MM.1S (cell line): ENCODE results near the gene TGFBR3.

Experiments used
- EZH2 ChIP-seq: fragments of 300-600 bp; sonication (generic); optimal IDR thresholded peaks from 2 replicates; pipeline ENCODE3; 2017; ENCODE audit warnings: low read depth, mild to moderate bottlenecking, antibody characterized with exemption, low read length, mixed read lengths
- TF ChIP-seq, protein P1 (sequence below): fragments of 300-600 bp; sonication (generic); IDR thresholded peaks from 2 replicates; pipeline ENCODE4 v1.5.1; 2016; ENCODE audit warnings: antibody characterized with exemption, low read length, mixed read lengths

DNA sequence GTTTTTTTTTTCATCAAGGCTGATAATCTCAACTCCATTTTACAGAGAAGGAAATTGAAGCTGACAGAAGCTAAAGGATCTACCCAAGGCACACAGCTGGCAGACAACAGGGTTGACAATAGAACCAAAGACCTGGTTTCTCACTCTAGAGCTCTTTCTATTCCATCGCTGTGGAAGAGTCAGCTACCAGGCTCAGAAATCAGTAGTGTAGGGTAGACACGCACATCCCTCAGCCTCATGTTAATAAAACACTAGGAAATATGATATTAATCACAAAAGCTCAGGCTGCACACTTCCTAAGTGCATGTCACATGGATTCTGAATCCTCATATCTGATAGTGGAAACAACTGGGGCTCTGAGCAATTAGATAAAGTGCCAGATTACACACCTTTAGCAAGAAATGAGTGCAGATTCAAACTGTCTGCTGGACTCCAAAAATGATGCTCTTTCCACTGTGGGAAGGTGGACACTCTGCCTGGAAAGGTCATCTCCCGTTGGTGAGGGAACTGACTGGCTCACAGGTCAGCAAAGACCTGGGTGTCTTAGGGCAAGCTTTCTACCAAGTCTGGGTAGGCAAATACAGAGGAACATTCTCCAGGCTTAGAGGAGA, 139.1 kb downstream of the TGFBR3 start:
- TF ChIP-seq, protein P1, sequence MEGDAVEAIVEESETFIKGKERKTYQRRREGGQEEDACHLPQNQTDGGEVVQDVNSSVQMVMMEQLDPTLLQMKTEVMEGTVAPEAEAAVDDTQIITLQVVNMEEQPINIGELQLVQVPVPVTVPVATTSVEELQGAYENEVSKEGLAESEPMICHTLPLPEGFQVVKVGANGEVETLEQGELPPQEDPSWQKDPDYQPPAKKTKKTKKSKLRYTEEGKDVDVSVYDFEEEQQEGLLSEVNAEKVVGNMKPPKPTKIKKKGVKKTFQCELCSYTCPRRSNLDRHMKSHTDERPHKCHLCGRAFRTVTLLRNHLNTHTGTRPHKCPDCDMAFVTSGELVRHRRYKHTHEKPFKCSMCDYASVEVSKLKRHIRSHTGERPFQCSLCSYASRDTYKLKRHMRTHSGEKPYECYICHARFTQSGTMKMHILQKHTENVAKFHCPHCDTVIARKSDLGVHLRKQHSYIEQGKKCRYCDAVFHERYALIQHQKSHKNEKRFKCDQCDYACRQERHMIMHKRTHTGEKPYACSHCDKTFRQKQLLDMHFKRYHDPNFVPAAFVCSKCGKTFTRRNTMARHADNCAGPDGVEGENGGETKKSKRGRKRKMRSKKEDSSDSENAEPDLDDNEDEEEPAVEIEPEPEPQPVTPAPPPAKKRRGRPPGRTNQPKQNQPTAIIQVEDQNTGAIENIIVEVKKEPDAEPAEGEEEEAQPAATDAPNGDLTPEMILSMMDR, result no peak
- TF ChIP-seq EZH2, result no peak
